ENCODE data around the gene GNA12. TPM values are rescaled to one million over a fixed set of nuclear protein-coding genes. Genes with fewer than 3 reads are reported as not detected.

GNA12 gene
- total RNA-seq, 4 donors from 2014 or later = 17.9 to 33.3 (median 21.7) TPM

GRCh38 chr7:2706685-2707126 lies 137.4 kb downstream of the GNA12 start:
- 76 to 77% methylated on average over 6 of the region's 6 CpGs for WGBS, 2 donors
- Histone ChIP-seq H3K4me1 (peaks cover 0 to 3% of the 10 kb centered on the region in 2 donors), H3K27me3 (no peaks in the 10 kb centered on the region), H3K27ac (no peak overlapping the region), H3K9me3 (no peaks in the 10 kb centered on the region), H3K4me3 (replicated peaks in 1 of 3) (no peak overlapping the region), H3K36me3 (no peaks in the 10 kb centered on the region)
- DNase-seq = no peak
- intact Hi-C loops (cut with DNase I) = no loop called here
- TF ChIP-seq CTCF (IDR thresholded peaks at IDR 0.05) (no peak), POLR2A (IDR thresholded peaks at IDR 0.05) (no peak)

- intact Hi-C loops (cut with DNase I) = no loop called here
- Histone ChIP-seq H3K4me3 (replicated peaks in 1 of 3) (no peak overlapping the region), H3K27ac (no peak overlapping the region), H3K27me3 (no peaks in the 10 kb centered on the region), H3K4me1 (no peaks in the 10 kb centered on the region), H3K36me3 (no peaks in the 10 kb centered on the region), H3K9me3 (no peaks in the 10 kb centered on the region)
- no peak for DNase-seq
- TF ChIP-seq CTCF (IDR thresholded peaks at IDR 0.05) = no peak
- no peak for TF ChIP-seq POLR2A (IDR thresholded peaks at IDR 0.05)
- WGBS, 2 donors = 83 to 92% methylated on average over 14 of the region's 14 CpGs
These were observed 138.6 kb downstream of the GNA12 start for GRCh38 chr7:2705371-2706096.

- intact Hi-C loops (cut with DNase I) = no loop called here
- no peak for DNase-seq
- no peaks in the 10 kb centered on the region for H3K9me3 ChIP-seq
- H3K36me3 ChIP-seq = no peaks in the 10 kb centered on the region
- no peaks in the 10 kb centered on the region for H3K4me1 ChIP-seq
- no peak overlapping the region for H3K4me3 ChIP-seq (replicated peaks in 1 of 3)
- TF ChIP-seq CTCF (IDR thresholded peaks at IDR 0.05) = no peak
- TF ChIP-seq POLR2A (IDR thresholded peaks at IDR 0.05) = no peak
- no peaks in the 10 kb centered on the region for H3K27me3 ChIP-seq
- no peak overlapping the region for H3K27ac ChIP-seq
- 88 to 92% methylated on average over 5 to 19 of the region's 22 CpGs for WGBS, 2 donors
These were observed 141.5 kb downstream of the GNA12 start for GRCh38 chr7:2702594-2702957.

GRCh38 chr7:2701832-2702593 lies 142.1 kb downstream of the GNA12 start:
- DNase-seq = no peak
- 79 to 85% methylated on average over 9 to 12 of the region's 12 CpGs for WGBS, 2 donors
- Histone ChIP-seq H3K27ac (no peak overlapping the region), H3K27me3 (no peaks in the 10 kb centered on the region), H3K4me3 (replicated peaks in 1 of 3) (no peak overlapping the region), H3K36me3 (no peaks in the 10 kb centered on the region), H3K9me3 (no peaks in the 10 kb centered on the region), H3K4me1 (no peaks in the 10 kb centered on the region)
- TF ChIP-seq CTCF (IDR thresholded peaks at IDR 0.05) (no peak), POLR2A (IDR thresholded peaks at IDR 0.05) (no peak)
- intact Hi-C loops (cut with DNase I) = no loop called here

GRCh38 chr7:2701424-2701823 lies 142.7 kb downstream of the GNA12 start:
- TF ChIP-seq POLR2A (IDR thresholded peaks at IDR 0.05) = no peak
- TF ChIP-seq CTCF (IDR thresholded peaks at IDR 0.05) = no peak
- intact Hi-C loops (cut with DNase I) = no loop called here
- Histone ChIP-seq H3K4me1 (no peaks in the 10 kb centered on the region), H3K4me3 (replicated peaks in 1 of 3) (no peak overlapping the region), H3K9me3 (no peaks in the 10 kb centered on the region), H3K36me3 (no peaks in the 10 kb centered on the region), H3K27ac (no peak overlapping the region), H3K27me3 (no peaks in the 10 kb centered on the region)
- DNase-seq = no peak
- WGBS, 2 donors = 84 to 93% methylated on average over 9 to 16 of the region's 17 CpGs

All from thyroid gland (tissue), 4 donors.